Left ventricle myocardium inferior (tissue), 1 donor: Measurements from ENCODE around the gene ZNF264. TPM values are rescaled to one million over a fixed set of nuclear protein-coding genes. Genes with fewer than 3 reads are reported as not detected.

Source experiments
- DNase-seq: peaks from one replicate; pipeline ENCODE4 v3.0.0-alpha.2; 2020
- H3K27ac ChIP-seq: fragments of 200-600 bp; replicated peaks from 2 replicates; pipeline ENCODE4 v1.8.0; 2021
- H3K27me3 ChIP-seq: fragments of 200-600 bp; 2 replicates; pipeline ENCODE4 v1.8.0; 2021; ENCODE audit warnings: low read depth
- H3K36me3 ChIP-seq: fragments of 200-600 bp; 2 replicates; pipeline ENCODE4 v1.8.0; 2021
- H3K4me1 ChIP-seq: fragments of 200-600 bp; 2 replicates; pipeline ENCODE4 v1.8.0; 2021
- H3K4me3 ChIP-seq: fragments of 200-600 bp; 2 replicates; pipeline ENCODE4 v1.8.0; 2021; ENCODE audit warnings: mild to moderate bottlenecking, moderate library complexity
- H3K9me3 ChIP-seq: fragments of 200-600 bp; replicated peaks from 2 replicates; pipeline ENCODE4 v1.8.0; 2021
- intact Hi-C: fragments of 100-400 bp; cut with micrococcal nuclease; formaldehyde crosslinking; loops from one replicate; pipeline ENCODE4 v1.11.0; 2022
- total RNA-seq: library from RNA; stranded (reverse); fragmentation: NEBNext Ultra II Directional; extraction: Animal tissue kit (Norgen Biotek cat#: 25700); gene quantifications from one replicate; pipeline ENCODE4 v1.2.1, GENCODE V29; 2021
- TF ChIP-seq, protein P1 (sequence below): fragments of 200-600 bp; IDR thresholded peaks from 2 replicates; pipeline ENCODE4 v1.8.0; 2021; ENCODE audit warnings: antibody characterized with exemption, mild to moderate bottlenecking, borderline replicate concordance
- donor health status: DM: no; HTN: yes; CAD: no; lungs with severe emphysema.

The ZNF264 gene
- total RNA-seq, 1 donor from 2014 or later: 15.5 TPM

DNA sequence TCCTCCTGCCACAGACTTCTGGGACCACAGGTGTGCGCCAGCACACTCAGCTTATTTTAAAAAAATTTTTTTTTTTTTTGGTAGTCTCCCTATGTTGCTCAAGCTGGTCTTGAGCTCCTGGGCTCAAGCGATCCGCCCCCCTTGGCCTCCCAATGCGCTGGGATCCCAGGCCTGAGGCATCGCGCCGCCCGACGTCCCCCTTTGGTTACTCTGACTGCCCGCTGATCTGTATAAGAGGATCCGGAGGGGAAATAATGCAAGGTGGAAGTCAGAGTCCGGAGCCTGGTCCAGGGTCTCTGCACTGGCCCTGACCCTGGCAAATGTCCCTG, 48.6 kb downstream of the ZNF264 start:
- intact Hi-C loops: no loop called here
- peak; percentile 16 for DNase-seq

DNA sequence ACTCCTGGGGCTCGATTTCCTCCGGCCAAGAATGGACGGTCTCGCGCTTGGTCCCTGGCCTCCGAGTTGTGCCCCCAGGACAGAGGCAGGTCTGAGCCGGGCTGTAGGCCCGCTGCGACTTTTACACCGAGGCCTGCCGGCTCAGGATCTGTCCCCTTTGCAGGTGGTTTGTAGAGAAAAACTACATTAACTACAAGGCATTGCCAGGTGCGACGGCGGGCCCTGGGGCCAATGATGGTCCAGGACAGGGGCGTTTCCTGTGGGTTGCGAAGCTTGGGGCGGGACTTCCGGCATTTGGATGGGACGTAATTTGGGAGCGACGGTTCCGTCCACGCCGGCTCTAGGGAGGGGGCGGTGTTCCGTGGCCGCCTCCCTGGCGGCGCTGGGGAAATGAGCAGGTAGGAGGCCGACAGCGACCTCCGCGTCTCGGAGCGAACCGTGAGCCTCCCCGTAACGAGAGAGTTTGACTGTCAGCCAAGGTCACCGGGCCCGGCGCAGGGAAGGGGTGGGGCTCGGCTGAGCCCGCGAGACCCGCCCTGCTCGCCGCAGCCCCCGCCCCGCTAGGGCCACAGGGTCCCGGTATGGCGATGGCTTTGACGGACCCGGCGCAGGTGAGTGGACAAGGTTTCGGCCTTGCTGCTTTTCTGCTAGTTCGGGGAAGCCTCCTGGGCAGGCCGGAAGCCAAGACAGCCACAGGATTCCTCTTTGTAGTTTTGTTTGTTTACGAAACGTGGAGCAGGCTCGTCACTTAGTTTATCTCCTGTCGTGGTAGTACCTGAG, 49.2 kb downstream of the ZNF264 start, which contains the start of gene ZNF805:
TSS of gene ZNF805 (plus strand) at position 322 of the 780 bp plus-strand sequence. CDS start at position 582, 260 bp downstream.
- intact Hi-C loops: no loop called here
- peak; percentile 97 for DNase-seq
- no peaks in the 10 kb centered on the region for H3K9me3 ChIP-seq

More for the DNA sequence above, 48.6 kb downstream of the ZNF264 start:
- Histone ChIP-seq H3K27ac (peak overlapping the region; percentile 95), H3K4me3 (peak overlapping the region; percentile 99), H3K4me1 (peaks cover 37% of the 10 kb centered on the region), H3K36me3 (peaks cover 14% of the 10 kb centered on the region), H3K9me3 (no peaks in the 10 kb centered on the region), H3K27me3 (no peaks in the 10 kb centered on the region)
- TF ChIP-seq, protein P1, sequence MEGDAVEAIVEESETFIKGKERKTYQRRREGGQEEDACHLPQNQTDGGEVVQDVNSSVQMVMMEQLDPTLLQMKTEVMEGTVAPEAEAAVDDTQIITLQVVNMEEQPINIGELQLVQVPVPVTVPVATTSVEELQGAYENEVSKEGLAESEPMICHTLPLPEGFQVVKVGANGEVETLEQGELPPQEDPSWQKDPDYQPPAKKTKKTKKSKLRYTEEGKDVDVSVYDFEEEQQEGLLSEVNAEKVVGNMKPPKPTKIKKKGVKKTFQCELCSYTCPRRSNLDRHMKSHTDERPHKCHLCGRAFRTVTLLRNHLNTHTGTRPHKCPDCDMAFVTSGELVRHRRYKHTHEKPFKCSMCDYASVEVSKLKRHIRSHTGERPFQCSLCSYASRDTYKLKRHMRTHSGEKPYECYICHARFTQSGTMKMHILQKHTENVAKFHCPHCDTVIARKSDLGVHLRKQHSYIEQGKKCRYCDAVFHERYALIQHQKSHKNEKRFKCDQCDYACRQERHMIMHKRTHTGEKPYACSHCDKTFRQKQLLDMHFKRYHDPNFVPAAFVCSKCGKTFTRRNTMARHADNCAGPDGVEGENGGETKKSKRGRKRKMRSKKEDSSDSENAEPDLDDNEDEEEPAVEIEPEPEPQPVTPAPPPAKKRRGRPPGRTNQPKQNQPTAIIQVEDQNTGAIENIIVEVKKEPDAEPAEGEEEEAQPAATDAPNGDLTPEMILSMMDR: no peak

GRCh38 chr19:57241176-57241575, 49.9 kb downstream of the ZNF264 start:
- intact Hi-C loops: no loop called here
- Histone ChIP-seq H3K27me3 (no peaks in the 10 kb centered on the region), H3K36me3 (peaks cover 25% of the 10 kb centered on the region), H3K4me1 (peaks cover 37% of the 10 kb centered on the region), H3K9me3 (no peaks in the 10 kb centered on the region), H3K4me3 (peak overlapping the region; percentile 99), H3K27ac (peak overlapping the region; percentile 95)
- TF ChIP-seq, protein P1: no peak
- no peak for DNase-seq

More for the DNA sequence above, 49.2 kb downstream of the ZNF264 start, which contains the start of gene ZNF805:
- H3K36me3 ChIP-seq: peaks cover 18% of the 10 kb centered on the region
- no peaks in the 10 kb centered on the region for H3K27me3 ChIP-seq
- TF ChIP-seq, protein P1: peak; percentile 28
- peak within 1 kb of the TSS; percentile 95 for H3K27ac ChIP-seq
- peaks cover 37% of the 10 kb centered on the region for H3K4me1 ChIP-seq
- H3K4me3 ChIP-seq: peak within 1 kb of the TSS; percentile 99

DNA sequence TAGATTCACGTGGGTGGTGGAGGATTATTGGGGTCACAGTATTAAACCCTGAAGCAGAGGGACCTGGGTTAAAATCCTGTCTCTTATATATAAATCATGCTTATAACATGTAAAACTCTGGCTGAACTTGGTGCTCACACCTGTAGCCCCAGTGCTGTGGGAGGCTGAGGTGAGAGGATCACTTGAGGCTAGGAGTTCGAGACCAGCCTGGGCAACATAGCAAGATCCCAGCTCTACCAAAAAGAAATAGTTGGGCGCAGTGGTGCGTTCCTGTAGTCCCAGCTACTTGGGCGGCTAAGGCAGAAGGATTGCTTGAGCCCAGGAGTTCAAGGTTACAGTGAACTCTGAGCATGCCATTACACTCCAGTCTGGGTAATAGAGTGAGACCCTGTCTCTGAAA, 51.5 kb downstream of the ZNF264 start:
- DNase-seq: no peak
- intact Hi-C loops: no loop called here
- peaks cover 41% of the 10 kb centered on the region for H3K36me3 ChIP-seq

DNA sequence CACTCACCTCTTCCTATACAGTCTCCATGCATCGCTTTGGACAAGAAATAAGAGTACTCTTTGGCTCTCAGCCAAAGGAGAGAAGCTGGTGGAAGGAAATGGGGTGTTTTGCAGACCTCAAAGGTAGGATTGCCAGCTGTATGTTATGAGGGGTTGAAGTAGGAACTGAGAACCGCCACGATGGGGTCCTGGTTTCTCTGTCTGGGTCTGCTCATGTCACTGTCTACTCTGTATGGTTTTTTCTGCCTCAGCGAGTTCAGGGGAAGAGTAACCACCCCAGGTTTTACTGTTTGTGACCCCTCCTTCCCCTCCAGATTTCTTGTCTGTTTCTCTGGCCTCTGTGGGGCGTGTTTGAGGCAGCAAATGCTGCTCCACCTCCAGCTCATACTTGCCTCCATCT, 53.2 kb downstream of the ZNF264 start:
- intact Hi-C loops: no loop called here
- TF ChIP-seq, protein P1: no peak
- Histone ChIP-seq H3K27me3 (no peaks in the 10 kb centered on the region), H3K4me3 (no peak overlapping the region), H3K36me3 (peaks cover 58% of the 10 kb centered on the region), H3K27ac (no peak overlapping the region), H3K4me1 (peaks cover 37% of the 10 kb centered on the region), H3K9me3 (no peaks in the 10 kb centered on the region)
- no peak for DNase-seq

More for the DNA sequence above, 51.5 kb downstream of the ZNF264 start:
- H3K27me3 ChIP-seq: no peaks in the 10 kb centered on the region
- no peak overlapping the region for H3K4me3 ChIP-seq
- TF ChIP-seq, protein P1: no peak
- H3K27ac ChIP-seq: no peak overlapping the region
- H3K4me1 ChIP-seq: peaks cover 37% of the 10 kb centered on the region
- no peaks in the 10 kb centered on the region for H3K9me3 ChIP-seq
